ENCODE measurements around the gene CCT8.

DNA sequence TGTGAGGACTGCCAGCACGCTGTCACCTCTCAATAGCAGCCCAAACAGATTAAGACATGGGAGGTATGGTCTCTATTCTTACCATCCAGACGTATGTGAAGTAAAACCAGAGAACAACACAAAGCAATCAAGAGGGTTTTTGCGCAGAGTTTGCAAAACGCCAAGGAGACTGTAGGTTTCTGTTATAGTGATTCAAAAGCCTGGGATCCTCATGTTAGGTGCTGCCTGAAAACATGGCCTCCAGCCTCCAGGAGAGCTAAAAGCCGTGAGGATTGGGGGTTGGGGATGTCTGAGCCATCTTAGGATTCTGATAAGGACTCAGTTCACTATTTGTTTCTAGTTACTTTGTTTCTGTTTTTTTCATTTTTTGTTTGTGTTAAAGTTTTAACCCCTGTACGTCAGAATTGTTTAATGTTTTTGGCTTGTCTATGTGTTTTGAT is 4.2 kb upstream of the CCT8 start:
- TF ChIP-seq EZH2 (IDR thresholded peaks at IDR 0.05) = no peak
- no peak for TF ChIP-seq POLR2AphosphoS5 (IDR thresholded peaks at IDR 0.05; ENCODE audit: borderline replicate concordance, low read depth, low read length)
- TF ChIP-seq FOXP2 (optimal IDR thresholded peaks at IDR 0.05; ENCODE audit: control extremely low read depth, extremely low read length, insufficient read depth) = no peak
